Astrocyte of the hippocampus (primary cell): ENCODE measurements around the gene PLEKHS1.
"Not testable (repeated sequence)": the region's sequence is repeated elsewhere in the genome, so short reads cannot be mapped to it uniquely, and the experiment has no call there.

Experiments used
- DNase-seq: peaks from one replicate; pipeline ENCODE4 v3.0.0; 2011; ENCODE audit warnings: low read depth, low spot score

PLEKHS1 gene

GRCh38 chr10:113791691-113792090 lies 40.2 kb downstream of the PLEKHS1 start:
- DNase-seq = no peak

- DNase-seq = no peak
Measured at GRCh38 chr10:113801569-113801968, 50.1 kb downstream of the PLEKHS1 start.

- DNase-seq = no peak
Measured at GRCh38 chr10:113802997-113803396, 51.5 kb downstream of the PLEKHS1 start.

GRCh38 chr10:113806503-113806902 lies 55.0 kb downstream of the PLEKHS1 start:
- DNase-seq = no peak

- DNase-seq = no peak
Measured at GRCh38 chr10:113808168-113808567, 56.7 kb downstream of the PLEKHS1 start.

GRCh38 chr10:113814700-113815099 lies 63.2 kb downstream of the PLEKHS1 start:
- not testable (repeated sequence) for DNase-seq

GRCh38 chr10:113819989-113820388 lies 68.5 kb downstream of the PLEKHS1 start:
- no peak for DNase-seq

- DNase-seq = no peak
Measured at GRCh38 chr10:113820507-113820906, 69.0 kb downstream of the PLEKHS1 start.

- not testable (repeated sequence) for DNase-seq
Measured at GRCh38 chr10:113821306-113821705, 69.8 kb downstream of the PLEKHS1 start.

GRCh38 chr10:113822174-113822573 lies 70.7 kb downstream of the PLEKHS1 start:
- no peak for DNase-seq

GRCh38 chr10:113823389-113823788 lies 71.9 kb downstream of the PLEKHS1 start:
- DNase-seq = no peak

GRCh38 chr10:113825791-113826190 lies 74.3 kb downstream of the PLEKHS1 start:
- DNase-seq = no peak

- not testable (repeated sequence) for DNase-seq
Measured at GRCh38 chr10:113828567-113828966, 77.1 kb downstream of the PLEKHS1 start.
